ENCODE results near the gene TYMS.
"Not testable (repeated sequence)": the region's sequence is repeated elsewhere in the genome, so short reads cannot be mapped to it uniquely, and the experiment has no call there.

Gene TYMS

DNA sequence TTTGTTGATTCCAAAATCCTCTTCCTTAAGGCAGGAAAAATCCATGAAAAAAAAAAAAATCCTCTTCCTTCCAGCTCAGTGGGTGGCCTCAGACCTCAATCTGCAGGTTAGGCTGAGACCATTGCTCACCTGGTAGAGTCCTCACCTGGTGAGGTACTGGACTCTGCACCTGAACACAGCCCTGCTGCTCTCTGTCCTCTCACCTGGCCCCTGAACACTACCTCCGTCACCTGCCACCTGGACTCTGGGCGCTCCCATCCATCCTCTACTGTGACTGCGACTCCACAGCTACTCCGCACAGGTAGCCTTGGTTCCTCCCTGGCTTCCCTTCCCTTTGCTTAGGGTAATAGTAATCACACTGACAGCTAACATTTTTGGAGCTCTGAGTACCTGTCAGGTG lies 22.1 kb downstream of the TYMS start:
- no peak for DNase-seq

DNA sequence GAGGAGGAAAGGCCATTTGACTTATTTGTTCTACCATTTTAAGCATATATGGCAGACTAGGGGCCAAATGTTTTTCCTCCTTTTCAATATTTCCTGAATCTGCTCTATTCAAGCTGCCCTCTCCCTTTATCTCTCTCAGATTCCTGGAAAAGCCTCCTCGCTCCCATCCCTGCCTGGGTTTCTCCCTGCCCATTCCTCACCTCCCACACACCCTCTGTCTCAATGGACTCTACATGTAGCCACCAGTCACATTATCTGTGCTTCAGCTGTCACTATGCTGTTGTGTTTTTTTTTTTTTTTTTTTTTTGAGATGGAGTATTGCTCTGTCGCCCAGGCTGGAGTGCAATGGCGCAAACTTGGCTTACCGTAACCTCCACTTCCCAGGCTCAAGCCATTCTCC lies 22.9 kb downstream of the TYMS start:
- no peak for DNase-seq

DNA sequence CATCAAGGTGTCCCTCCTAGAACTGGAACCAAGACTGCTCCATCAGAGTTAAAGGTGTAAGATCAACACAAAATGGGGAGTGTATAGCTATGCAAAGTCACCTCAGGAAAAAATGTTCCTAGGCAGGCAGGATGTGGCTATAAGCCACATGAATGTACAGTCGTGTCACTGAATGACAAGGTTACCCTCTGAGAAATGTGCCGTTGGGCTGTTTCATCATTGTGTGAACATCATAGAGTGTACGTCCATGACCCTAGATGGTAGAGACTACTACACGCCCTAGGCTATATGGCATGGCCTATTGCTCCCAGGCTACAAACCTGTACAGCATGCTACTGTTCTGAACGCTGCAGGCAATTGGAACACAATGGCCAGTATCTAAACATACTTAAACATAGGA lies 24.5 kb downstream of the TYMS start:
- no peak for DNase-seq

DNA sequence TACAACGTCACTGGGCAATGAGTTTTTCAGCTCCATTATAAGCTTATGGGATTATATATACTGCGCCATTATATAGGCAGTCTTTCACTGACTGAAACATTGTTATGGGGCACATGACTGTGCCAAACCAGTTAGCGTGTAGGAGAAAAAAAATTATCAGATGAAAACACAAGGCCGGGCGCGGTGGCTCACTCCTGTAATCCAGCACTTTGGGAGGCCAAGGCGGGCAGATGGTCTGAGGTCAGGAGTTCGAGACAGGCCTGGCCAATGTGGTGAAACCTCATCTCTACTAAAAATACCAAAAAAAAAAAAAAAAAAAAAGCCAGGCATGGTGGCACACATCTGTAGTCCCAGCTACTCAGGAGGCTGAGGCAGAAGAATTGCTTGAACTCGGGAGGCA lies 25.0 kb downstream of the TYMS start:
- not testable (repeated sequence) for DNase-seq

DNA sequence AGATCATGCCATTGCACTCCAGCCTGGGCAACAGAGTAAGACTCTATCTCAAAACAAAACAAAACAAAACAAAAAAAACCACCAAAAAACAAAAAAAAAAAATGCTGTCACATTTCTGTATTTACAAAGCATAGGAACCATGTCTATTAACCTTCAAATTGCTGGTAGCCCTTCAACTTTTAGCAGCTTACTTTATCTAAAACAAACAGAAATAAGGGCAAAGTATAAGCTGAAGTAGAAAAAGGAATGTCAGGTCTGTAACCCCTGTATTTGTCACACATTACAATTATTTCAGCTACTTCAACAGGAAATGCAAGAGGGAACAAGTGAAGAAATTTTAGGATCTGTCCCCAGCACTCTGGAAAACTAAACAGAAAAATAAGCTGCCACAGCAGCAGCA lies 25.4 kb downstream of the TYMS start:
- DNase-seq: no peak

DNA sequence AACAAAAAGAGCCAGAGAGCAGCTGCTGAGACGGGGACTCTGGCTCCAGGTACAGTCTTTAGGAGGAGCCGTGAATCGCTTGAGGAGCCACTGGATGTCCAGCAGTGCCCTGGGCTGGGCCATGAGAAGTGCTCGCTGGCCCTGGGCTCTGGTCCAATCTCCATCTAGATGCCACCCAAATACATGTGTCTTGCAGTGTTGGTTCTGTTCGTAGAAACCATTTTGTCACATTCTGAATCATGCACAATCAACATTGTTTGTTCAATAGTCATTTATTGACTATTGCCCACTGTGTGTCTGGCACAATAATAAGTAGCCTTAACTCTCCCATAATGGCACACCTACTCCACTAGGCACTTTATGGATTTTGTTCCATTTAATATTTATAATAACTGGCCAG lies 26.1 kb downstream of the TYMS start:
- no peak for DNase-seq

DNA sequence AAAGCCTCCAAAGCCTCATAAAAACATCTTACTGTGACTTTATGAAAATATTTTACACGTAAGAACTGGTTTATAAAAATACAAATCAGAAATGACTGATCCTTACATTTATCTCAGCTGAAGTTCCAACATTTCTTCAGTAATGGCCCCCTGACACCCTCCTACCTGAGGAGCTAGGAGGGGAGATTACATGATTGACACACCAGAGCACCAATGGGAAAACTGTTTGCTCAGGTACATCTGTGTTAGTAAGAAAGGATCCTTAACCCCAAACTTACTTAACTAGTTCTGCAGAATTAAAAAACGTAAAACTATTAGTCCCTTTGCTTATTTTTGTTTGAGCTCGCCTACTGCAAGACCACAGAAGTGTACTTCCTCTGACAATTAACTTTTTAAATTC lies 28.0 kb downstream of the TYMS start:
- no peak for DNase-seq

DNA sequence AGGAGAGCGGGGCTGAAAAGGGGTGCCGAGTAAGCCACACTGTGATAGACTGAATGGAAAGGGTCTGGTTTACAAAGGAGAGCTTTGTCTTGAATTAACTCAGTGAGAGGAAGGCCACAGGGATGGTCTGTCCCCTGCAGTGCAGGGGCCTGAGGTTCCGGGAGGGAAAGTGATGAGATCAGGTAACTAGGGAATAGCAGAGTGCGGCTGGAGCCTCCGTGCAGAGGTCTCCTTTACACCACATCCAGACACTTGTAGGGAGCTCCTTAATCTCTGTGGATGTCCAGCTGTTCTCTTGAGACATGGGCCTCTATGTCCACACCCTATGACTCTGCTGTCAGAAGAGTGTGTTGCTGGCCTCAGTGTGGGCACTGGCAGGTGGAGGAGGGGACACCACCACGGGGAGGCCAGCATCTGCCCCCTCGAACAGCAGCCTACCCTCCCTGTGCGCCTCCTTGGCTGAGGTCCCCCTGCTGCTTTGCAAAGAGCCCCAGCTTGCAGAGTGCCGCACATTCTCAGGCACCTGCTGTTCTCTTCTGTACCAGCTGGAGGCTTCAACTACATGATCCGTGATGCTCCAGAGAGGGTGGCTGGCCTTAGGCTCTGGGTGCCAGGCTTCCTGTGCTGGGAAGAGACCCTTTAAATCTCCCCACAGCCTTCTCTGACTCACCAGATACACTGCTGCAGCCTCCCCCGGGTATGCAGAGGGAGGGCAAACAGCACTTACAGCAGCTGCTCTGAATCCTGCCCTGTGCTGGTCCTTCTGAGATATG lies 29.1 kb downstream of the TYMS start:
- DNase-seq: no peak

DNA sequence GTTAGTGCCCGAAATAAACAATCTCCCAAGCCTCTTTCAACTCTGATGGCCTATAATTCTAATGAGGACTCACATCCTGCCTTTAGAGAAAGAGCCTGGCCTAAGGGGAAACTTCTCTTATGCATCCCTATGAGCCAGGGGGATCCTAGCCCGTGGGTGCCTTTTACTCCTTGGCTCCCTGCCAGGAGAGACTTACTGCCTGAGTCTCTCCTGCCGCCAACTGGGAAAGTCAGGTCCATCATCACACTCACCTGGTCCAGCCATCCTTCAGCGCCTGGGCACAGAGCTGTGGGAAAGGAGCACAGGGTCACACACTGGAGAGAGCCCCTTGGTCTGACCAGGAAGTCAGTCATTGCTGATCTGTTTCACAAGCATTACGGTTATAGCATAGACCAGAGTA lies 30.9 kb downstream of the TYMS start:
- no peak for DNase-seq

DNA sequence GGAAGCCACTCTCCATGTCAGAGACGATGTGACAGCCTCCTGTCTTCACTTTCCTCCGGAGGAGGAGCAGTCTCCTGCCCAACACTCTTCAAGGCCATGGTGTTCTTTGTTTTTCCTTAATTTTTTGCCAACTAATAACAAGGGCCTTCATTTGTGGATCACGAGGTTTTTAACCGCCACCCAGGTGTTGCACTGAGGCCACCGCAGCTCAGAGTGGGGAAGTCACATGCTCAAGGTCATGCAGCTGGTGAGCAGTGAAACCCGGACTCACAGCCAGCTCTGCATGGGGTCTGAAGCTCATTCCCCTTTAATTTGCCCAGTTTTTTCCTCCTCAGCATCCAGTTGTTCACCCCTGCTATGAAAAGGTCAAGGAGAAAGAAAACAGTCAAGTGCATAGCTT lies 35.4 kb downstream of the TYMS start:
- DNase-seq: no peak

DNA sequence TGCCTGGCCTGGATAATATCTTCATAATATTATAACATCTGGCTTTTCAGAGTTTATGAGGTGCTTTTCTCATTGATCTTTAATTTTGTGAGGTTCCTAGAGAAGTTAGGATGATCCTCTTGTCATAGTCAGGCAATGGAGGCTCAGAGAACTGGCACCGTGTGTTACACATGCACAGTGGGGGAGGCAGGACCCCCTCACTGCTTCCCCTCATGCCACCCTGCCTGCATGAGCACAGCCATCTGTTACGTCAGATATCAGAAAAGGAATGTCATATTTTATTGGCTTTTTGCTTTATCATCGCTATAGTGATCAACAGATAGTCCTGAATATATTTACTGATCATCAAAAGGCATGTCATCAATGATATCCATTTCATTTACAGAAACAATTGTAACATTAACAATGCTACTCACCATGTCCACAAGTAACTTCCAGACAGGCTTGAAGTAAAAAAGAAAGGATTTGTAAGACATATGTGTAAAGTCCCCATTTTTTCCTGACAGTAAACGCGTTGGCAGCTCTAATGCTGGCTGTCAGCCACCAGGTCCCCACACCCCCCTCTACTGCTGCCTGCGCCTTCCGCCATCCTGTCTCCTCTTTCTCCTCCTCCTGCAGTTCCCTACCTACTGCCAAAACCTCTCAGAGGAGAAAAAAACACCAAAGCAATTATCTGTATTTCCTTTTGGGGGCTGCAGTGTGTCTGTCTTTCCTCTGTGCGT lies 36.2 kb downstream of the TYMS start:
- DNase-seq: no peak

DNA sequence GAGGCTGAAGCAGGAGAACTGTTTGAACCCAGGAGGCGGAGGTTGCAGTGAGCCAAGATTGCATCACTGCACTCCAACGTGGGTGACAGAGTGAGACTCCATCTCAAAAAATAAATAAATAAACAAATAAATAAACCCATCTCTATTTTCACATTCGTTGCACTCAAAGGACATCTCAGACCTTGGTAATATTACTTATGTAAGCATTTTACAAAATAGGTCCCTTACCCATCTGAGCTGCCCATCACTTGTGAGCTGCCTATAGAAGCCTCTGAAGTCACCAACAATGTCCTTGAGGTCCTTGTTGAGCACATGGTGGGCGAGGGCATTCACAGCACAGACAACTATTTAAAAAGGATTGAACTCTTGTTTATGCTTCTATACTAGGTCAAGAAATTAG lies 39.6 kb downstream of the TYMS start:
- DNase-seq: no peak

DNA sequence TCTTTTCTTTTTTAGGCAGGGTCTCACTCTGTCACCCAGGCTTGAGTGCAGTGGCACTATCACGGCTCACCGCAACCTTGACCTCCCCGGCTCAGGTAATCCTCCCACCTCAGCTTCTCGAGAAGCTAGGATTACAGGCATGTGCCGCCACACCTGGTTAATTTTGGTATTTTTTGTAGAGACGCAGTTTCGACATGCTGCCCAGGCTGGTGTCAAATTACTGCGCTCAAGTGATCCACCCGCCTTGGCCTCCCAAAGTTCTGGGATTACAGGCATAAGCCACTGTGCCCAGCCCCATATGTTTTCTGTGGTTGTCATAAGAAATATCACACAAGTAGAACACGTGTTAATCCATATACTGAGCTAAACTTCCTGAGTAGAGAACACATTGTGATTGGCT lies 40.3 kb downstream of the TYMS start:
- DNase-seq: no peak

DNA sequence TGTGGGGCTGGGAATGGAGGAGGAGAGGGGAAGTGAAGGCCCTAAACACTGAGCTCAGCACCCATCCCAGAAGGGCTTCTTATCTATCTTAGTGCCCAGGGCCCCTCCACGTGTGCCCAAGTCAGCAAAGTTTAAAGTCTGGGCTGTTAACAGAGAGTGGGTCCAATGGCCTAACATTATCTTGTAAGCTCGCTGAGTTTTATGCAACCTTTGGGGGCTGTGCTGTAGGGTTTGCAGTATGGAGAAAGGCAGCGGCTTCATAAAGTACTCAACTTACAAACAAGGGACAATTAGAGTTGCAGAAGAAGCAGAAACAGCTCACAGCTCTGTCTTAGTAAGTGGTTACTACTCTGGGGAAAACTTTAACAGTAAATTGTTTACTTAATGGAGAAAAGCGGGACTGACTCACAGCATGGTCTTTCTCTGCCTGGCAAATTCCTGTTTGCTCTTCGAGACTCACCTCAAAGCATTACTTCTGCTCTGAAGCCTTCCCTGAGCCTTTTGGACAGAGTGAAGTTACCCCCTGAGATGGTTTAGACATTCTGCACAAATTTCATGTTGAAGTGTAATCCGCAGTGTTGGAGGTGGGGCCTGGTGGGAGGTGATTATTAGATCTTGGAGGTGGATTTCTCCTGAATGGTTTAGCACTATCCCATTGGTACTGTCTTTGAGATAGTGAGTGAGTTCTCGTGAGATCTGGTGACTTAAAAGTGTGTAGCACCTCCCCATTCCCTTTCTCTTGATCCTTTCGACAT lies 45.9 kb downstream of the TYMS start:
- DNase-seq: no peak

DNA sequence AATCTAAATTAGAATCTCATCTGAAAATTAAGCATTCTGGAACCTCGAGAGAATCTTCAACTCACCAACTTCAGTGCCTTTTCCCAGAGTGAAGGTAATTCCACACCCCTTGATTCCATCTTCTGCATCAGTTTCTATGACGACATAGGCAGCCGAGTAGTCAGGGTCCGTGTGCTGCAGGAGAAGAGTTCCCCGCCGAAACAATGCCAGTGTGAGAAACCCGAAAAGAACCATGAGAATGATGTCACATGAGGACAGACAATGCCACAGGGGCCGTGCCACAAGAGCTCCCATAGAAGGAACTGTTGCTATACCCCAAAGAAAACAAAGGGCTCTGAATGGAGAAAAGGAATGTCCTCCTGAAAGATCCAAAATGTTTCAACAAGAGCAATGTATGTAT lies 49.0 kb downstream of the TYMS start:
- no peak for DNase-seq

DNA sequence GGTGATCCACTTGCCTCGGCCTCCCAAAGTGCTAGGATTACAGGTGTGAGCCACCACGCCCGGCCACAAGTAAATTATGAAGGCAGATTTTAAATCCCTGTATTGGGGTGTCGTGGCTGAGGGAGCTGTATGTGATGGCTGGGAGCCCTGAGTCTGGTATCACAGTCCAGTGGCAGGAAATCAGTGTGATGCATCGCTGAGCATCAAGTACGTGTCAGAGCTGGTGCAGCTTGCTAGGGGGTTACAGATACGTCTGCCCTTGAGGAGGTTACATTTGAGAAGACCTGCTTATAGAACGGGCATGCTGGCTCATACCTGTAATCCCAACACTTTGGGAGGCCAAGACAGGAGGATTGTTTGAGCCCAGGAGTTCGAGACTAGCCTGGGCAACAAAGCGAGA lies 50.6 kb downstream of the TYMS start:
- DNase-seq: no peak

DNA sequence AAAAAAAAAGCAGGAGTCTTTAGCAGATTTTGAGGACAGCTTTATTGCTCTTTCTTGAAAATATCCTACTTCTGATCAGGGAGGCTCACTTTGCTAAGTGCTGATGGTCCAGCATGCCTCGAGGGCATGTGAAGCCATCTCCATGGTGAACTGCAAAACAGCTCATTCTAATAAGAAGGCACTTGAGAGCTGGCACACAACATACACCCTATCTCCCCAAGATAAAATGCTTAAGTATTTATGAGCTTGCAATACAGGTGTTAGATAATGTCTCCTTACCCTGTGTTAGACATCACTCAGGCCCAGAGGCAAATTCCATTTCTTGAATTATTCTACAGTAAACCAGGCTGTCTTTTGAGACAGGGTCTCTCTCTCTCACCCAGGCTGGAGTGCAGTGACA lies 52.3 kb downstream of the TYMS start:
- no peak for DNase-seq

DNA sequence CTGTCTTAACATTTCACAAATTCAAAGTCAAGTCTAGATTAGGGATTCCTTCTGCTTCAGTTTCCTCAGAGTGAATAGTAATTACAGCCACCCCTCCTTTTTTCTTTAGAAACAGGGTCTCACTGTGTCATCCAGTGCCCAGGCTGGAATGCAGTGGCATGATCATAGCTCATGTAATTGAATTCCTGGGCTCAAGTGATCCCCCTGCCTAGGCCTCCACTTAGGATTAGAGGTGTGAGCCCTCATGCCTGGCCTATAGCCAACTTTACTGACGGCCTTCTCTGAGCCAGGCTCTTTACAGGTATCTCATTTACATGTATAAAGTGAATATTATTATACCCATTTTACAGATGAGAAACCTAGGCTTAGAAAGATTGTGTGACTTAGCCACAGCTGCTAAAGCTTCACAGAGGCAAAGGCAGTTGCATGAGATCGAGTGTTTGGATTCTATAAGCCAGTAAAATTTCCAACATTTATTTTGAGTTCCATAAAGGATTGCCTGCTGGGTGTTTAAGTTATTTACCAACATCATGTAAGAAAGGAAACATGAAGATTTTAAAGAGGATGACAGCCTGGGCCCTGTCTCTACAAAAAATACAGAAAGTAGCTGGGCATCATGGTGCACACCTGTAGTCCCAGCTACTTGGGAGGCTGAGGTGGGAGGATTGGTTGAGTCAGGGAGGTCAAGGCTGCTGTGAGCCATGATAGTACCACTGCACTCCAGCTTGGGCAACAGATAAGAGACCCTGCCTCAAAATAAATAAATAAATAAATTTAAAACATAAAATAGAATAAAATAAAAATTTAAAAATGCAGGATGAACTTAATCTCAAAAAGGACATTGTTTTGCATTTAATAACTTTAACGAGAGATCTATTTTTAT lies 53.2 kb downstream of the TYMS start:
- DNase-seq: no peak

DNA sequence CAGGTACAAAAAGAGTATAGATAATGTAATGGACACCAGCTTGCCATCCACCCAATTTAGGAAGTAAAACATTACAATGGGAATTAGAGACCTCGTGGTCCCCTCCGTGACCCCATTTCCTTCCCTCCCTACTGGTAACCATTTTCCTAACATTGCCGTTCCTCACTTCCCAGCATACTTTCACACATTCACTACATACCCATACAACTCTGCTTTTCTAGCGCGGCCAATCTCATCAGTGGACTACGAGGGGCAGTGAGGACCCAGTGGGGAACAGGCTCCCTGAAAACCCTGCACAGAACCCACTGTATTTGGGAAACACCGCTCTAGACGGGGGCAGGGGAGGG lies 53.8 kb downstream of the TYMS start:
- no peak for DNase-seq

DNA sequence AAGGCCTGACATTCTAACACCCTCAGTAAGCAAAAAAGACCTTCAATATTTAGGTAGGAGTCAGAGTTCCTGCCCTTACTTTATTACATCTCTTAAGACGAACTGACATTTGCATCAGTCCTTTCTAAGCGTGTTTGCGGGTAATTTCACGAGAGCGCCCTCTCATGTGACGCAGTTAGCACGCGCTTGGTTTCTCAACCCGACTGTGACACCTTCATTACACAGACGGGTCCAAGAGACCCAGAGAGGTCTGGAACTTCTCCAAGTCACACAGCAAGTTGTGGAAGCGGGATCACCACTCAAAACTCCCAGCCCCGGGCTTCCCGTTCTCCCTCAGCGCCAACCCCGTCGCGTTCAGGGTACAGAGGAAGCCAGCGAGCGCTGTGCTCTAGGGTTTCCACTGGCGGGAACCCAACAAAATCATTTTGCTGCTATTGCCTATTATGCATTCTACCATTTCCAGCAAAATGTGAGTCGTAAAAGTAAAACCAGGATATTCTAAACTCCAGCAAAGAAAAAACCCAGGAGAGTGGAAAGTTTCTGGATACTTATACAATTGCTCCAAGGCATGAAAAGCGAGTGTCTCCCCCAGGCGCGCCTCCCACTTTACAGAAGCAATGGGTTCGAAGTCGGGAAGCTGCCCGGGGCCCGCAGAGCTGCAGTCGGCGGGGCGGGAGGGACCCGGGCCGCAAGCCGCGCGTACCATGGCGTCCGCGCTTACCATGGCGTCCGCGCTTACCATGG lies 54.4 kb downstream of the TYMS start:
- peak; percentile 80 for DNase-seq

DNA sequence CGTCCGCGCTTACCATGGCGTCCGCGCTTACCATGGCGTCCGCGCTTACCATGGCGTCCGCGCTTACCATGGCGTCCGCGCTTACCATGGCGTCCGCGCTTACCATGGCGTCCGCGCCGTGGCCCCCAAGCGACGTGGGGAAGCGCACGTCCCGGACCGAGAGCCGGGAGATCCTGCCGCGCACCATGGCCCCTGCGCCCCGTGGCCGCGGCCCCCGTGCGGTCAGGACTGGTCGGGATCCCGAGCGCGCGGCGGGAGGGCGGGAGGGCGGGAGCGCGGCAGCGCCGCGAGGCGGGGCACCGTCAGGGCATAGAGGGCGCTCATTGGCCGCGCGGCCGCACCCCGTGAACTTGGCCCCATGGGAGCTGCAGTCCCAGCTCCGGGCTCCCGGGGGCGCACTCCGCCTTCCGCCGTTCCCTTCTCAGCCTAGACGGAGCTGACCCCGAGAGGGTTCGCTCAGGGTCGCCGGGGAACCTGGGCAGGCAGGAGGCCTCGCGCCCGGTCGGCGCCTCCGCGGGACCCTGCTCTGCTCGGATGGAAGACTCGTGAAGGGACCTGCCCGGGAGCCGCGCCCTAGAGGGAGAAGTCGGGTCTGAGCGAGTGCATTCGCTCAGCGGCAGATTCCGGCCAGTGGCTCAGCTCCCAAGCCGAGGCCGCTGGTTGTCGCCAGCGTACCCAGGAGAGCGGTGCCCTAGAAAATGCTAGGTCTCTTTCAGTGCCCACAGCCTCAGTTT lies 55.1 kb downstream of the TYMS start, which contains the start of gene ENOSF1:
ENOSF1 (minus strand) TSS at position 230 of the 734 bp plus-strand sequence; CDS start at position 187, 43 bp downstream.
- DNase-seq: peak; percentile 81

DNA sequence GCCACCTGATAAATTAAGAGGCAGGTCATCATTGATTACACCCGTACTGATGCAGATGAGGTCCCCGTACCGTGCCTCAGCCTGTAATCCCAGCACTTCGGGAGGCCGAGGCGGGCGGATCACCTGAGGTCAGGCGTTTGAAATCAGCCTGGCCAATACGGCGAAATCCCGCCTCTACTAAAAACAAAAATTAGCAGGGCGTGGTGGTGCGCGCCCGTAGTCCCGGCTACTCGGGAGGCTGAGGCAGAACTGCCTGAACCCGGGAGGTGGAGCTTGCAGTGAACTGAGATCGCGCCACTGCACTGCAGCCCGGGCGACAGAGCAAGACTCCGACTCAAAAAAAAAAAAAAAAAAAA lies 55.7 kb downstream of the TYMS start:
- DNase-seq: no peak
